Vagina (tissue), 2 donors: ENCODE data around the gene SPRED3.

Experiments used
- CTCF ChIP-seq, 3 experiments: fragments of 450-650 bp in 2 of 3; fragments of 200-600 bp in 1 of 3; sonication (generic) in 1 of 3; IDR thresholded peaks; one replicate each; pipeline ENCODE4 v1.5.1; 2017 to 2019; ENCODE audit warnings: antibody characterized with exemption in 3 of 3, mild to moderate bottlenecking in 2 of 3, moderate library complexity in 2 of 3
- POLR2A ChIP-seq, 2 donors: fragments of 450-650 bp; IDR thresholded peaks; one replicate each; pipeline ENCODE4 v1.6.1; 2017; ENCODE audit warnings: antibody characterized with exemption in 2 of 2, mild to moderate bottlenecking in 2 of 2, moderate library complexity in 2 of 2
- POLR2AphosphoS5 ChIP-seq, 2 donors: sonication (generic); formaldehyde crosslinking; IDR thresholded peaks; one replicate each; pipeline ENCODE4 v1.9.0; 2017; ENCODE audit warnings: antibody characterized with exemption in 2 of 2, mild to moderate bottlenecking in 2 of 2, low read depth in 1 of 2; ENCODE audit not compliant: insufficient read depth in 1 of 2

GRCh38 chr19:38400361-38400760 lies 11.9 kb downstream of the SPRED3 start:
- TF ChIP-seq CTCF (IDR thresholded peaks at IDR 0.05) = no peak
- no peak for TF ChIP-seq POLR2A (IDR thresholded peaks at IDR 0.05)
- TF ChIP-seq POLR2AphosphoS5 (IDR thresholded peaks at IDR 0.05; ENCODE audit: insufficient read depth in 1 of 2, low read depth in 1 of 2) = no peak
